GM19467 (cell line): Measurements from ENCODE around the gene CYP2R1.
A peak's percentile ranks its signal among the peaks of the same experiment; 100 is the strongest.

Source experiments
- ATAC-seq: cut with Tn5 transposase; IDR thresholded peaks from one replicate; pipeline ENCODE4 v1.9.1; 2021; ENCODE audit warnings: mild to moderate bottlenecking, moderate library complexity; ENCODE audit not compliant: unreplicated experiment

The CYP2R1 gene, protein sequence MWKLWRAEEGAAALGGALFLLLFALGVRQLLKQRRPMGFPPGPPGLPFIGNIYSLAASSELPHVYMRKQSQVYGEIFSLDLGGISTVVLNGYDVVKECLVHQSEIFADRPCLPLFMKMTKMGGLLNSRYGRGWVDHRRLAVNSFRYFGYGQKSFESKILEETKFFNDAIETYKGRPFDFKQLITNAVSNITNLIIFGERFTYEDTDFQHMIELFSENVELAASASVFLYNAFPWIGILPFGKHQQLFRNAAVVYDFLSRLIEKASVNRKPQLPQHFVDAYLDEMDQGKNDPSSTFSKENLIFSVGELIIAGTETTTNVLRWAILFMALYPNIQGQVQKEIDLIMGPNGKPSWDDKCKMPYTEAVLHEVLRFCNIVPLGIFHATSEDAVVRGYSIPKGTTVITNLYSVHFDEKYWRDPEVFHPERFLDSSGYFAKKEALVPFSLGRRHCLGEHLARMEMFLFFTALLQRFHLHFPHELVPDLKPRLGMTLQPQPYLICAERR

GRCh38 chr11:14892036-14892556 is at the start of gene CYP2R1:
Gene CYP2R1 (minus strand): TSS chr11:14892231. CDS start chr11:14892205, 26 bp downstream.
- ATAC-seq, result peak; percentile 98

DNA sequence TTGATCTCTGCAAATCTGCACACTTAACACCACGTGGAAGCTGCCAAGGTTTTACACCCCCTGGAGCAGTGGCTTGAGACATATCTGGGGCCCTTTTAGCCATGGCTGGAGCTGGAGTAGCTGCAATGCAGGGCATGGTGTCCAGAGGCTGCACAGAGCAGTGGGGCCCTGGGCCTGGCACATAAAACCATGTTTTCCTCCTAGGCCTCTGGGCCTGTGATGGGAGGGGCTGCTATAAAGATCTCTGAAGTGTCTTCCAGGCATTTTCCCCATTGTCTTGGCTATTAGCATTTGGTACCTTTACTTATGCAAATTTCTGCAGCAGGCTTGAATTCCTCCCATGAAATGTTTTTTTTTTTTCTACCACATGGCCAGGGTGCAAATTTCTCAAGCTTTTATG is 46.9 kb upstream of the CYP2R1 start:
- ATAC-seq, result no peak

DNA sequence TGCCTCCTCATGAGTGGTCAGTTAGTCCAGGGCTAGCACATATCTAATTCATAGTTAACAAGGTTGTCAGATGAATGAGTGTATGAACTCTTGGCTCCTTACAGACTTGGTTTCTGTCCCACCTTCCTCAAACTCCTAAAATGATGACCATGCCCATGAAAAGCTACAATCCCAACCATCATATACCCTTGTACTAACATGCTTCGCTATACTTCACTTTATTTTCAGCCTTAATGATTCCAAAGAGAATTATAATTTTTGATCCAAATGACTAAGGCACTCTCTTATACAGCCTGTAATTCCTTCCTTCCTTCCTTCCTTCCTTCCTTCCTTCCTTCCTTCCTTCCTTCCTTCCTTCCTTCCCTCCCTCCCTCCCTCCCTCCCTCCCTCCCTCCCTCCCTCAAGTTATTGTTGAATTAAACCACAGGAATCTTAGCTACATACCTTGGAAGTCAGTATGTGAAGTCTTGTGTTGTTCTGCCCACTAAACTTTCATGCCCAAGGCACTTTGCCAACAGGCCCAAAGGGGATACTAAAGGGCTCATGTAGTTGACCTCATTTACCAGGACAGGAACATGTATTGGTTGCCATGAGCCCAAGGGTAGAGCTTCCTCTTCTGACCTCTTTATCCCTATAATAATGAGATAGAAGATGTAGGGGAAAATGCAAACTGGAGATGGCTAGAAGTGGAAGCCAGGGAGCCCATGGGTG is 42.8 kb upstream of the CYP2R1 start:
- no peak for ATAC-seq

- no peak for ATAC-seq
Measured at GRCh38 chr11:14932447-14932846, 40.4 kb upstream of the CYP2R1 start.

GRCh38 chr11:14930369-14930768 is 38.3 kb upstream of the CYP2R1 start:
- no peak for ATAC-seq

GRCh38 chr11:14927146-14927545 is 35.1 kb upstream of the CYP2R1 start:
- no peak for ATAC-seq

DNA sequence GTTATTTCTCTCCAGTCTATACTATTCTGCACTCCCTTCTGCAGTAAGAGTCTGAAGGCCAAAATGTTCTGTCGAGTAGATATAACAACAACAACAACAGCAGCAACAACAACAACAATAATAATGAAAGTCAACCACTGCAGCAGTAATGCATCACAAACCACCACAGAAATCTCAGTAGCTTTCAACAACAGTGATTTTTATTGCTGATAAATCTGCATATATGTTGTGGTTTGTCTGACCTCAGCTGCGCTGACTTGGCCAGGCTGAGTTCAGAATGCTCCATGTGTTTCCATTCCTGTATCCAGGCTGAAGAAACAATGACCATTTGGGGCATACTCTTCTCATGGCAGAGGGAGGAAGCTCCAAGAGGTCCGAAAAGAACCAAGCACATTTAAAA is 32.3 kb upstream of the CYP2R1 start:
- ATAC-seq, result no peak

DNA sequence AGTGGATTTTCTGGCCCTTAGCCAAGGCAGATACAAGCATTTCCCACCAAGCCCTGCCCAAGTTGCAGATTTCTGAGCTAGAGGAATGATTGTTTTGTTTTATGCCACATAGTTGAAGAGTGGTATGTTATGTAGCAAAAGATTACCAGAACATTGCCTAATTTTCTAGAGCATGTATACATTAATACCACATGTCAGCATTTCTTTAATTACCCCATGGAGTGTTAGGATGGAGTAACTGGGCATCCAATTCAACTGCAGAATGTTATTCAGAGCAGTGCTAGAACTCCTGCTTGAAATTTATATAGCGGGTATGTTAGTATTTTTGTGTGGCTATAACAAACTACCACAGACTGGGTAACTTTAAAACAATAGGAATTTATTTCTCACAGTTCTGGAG is 24.4 kb upstream of the CYP2R1 start:
- no peak for ATAC-seq

GRCh38 chr11:14914536-14914935 is 22.5 kb upstream of the CYP2R1 start:
- ATAC-seq, result no peak

GRCh38 chr11:14908214-14908880 is 16.3 kb upstream of the CYP2R1 start:
- ATAC-seq, result no peak

GRCh38 chr11:14907411-14908213 is 15.6 kb upstream of the CYP2R1 start:
- ATAC-seq, result peak; percentile 53

- no peak for ATAC-seq
Measured at GRCh38 chr11:14906993-14907392, 15.0 kb upstream of the CYP2R1 start.

DNA sequence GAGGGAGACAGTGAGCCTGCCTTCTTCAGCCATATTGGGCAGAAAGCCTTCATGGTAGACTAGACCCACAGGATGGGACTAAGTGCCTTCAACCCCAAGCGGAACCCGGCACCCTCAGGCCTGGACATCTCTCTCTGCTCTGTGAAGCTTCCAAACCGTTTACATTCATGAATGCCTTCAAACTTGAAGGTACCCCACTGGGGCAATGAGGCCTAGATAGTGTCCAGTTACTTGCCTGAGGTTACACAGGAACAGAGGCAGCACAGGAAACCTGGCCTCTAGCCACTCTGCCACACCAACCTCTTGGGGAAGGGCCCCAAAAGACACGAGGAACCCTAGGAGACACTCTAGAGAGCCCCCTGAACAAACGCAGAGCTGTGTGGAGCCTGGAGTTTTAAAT is 14.5 kb upstream of the CYP2R1 start:
- no peak for ATAC-seq

GRCh38 chr11:14905104-14906033 is 13.3 kb upstream of the CYP2R1 start:
- peak; percentile 60 for ATAC-seq

DNA sequence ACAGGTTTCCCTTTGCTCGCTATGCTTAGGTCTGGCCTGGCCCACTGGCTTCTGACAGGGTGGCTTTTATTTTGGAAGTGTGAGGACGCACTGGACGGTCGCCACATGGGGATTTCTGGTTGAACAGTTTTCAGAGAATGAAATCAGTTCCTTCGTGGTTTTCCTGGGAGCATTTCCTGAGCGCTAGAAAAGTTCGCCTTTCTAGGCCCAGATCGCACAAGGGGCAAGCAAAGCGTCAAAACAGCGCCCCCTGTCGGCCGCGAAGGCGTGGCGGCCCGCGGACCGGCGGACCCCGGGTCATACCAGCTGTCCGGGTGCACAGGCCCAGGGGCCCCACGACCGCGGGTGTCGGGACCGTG is 12.7 kb upstream of the CYP2R1 start:
- ATAC-seq, result peak; percentile 42

GRCh38 chr11:14902650-14903350 is 10.8 kb upstream of the CYP2R1 start:
- ATAC-seq, result no peak

GRCh38 chr11:14898906-14899305 is 6.9 kb upstream of the CYP2R1 start:
- no peak for ATAC-seq

DNA sequence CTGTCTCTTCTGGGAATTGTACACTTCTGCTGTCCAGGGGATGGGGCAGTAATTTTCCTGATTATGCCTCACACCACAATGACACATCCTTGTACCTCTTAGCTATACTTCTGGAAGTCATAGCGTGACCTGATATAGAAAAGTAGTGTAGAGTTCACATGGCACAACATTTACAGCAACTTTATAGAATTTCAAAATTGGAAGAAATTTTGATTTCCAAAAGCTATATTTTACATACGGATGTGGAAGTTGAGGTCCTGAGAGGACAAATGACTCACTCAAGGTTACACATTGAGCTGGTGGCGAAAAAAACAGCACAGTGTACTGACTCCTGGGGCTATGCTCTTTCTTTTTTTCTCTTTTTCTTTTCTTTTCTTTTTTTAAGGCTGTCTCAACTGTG is 6.3 kb upstream of the CYP2R1 start:
- ATAC-seq, result no peak
